ENCODE measurements around the gene DDX1.

DDX1 gene

DNA sequence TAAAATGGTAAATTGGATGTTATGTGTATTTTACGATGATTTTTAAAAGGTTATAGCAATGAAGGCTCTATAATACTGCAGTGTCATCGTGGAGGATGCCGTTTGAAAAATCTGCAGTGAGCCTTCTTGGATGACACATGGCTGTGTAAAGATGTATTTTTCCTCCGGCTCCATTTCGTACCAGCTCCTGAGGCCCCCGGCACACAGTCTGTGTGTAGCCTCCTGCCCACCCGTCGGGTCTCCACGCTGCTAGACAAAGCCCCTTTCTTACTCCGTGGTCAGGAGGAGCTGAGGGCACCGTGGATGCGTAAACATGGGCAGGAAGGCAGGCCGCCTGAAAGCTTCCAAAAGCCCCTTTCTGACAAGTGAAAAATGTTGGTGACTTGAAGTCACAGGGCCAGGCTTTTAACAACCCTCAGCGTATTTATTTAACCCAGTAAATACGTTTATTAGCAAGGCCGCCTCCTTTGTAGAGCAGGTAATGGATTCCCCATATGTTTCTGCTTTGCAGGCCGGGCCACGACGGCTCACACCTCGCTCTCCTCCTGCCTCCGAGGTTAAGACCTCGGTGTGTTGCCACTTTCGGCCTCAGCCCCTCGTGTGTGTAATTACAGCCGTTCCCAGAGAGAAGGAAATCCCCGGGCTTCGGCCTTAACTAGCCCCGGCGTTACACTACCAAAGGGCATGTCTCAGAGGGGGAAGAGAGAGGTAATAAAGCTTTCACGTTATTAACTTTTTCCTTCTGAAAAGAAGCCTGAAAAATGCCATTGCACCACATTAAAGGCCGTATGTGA is 72.8 kb downstream of the DDX1 start:
- no peak for ATAC-seq
- no peak for DNase-seq

DNA sequence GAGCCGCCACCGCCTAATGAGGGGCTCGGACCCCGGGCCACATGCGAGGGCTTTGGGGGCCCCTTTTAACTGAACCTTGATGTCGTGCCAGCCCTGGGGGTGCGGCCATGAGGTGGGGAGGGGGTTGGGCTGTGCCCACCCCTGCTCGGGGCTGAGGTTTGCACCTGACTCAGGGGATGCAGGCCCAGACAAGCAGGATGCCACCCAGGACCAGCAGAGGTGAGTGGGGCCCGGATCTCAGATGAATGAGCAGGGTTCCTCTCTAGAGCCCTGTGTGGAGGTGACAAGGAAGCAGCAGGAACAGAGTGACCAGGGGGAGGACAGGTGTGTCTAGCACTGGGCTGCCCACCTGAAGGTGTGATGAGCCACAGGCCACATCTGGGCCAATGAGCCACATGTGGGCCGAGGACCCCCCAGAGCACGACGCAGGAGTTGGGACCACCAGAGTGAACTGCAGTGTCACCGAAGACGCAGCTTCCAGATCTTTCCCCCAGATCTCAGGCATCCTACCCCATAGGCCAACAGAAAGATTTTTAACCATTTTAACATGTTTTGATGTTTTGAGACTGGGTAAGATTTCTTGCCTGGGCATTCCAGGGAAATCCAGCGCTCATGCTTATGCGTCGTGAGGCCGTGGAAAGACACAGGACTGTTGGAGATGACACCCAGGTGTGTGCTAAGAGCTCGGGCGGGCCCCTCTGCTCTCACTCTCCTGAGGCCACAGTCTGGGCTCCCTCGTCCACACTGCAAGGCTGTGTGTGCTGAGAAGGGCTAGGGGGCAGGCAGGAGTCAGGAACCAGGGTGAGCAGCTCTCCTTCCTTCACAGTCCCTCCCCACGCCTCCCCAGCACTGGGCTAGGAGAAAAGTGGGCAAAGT is 73.6 kb downstream of the DDX1 start:
- DNase-seq (no peak), ATAC-seq (no peak)

DNA sequence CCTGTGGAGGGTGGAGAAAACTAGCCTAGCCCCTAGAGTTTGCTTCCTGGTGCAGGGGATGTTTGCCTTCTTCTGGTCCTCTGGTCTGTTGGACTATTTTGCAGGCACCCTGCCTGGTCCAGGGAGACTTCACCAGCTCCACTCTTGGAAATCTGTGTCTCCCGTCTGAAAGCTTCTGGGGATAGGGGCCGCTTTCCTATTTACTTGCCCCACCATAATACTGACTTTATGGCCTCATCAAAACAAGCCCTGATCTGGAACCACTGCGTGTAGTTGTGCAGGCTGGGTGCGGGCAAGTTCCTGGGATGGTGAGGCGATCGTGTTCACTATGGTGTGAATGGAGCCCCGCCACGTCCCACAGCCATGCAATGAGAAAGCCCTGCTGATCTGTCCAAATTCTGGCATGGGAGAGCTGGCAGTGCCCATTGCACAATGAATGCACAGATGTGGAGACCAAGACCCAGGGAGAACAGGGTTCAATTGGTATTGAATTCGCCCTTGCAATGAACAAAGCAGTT is 74.3 kb downstream of the DDX1 start:
- ATAC-seq = no peak
- no peak for DNase-seq

DNA sequence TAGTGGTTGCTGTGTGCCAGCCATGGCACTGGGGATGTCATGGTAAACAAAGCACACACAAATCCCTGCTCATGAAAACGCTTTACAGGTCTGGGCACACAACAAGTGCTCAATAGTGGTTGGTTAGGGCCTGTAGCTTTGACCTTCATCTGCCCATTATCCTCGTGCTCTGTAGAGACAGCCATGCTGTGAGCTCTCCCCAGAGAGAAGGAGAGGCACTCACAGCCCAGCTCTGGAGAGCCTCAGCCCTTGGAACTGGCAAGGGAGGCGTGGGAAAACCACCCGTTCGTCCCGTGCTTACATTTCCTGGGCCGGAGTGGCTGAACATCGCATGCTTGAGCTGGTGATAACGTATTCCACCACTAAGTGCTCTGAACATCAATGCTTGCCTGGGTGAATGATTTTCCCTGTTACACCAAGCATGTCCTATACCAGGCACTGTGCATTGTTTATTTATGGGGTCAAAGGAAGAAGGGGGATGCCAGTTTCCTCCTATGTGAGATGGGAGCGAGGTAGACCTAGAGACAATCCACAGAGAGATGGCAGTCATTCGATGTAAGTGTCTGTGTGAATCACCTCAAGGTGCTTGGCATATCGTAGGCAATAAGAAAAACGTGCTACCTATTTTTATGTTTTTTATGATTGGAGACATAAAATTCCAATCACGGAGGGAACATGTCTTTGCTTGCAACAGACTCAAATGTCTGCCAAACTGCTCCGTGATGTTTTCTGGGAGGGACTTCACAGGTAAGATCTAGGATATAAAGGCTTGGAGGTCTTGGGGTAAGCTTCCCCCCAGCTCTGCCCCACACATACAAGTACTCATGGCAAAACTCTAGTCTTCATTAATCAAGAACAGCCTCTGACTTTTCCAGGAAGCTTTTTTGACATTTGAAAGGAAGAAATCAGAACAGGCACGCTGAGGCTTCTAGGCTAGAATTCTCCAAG is 75.5 kb downstream of the DDX1 start:
- DNase-seq = no peak
- no peak for ATAC-seq

DNA sequence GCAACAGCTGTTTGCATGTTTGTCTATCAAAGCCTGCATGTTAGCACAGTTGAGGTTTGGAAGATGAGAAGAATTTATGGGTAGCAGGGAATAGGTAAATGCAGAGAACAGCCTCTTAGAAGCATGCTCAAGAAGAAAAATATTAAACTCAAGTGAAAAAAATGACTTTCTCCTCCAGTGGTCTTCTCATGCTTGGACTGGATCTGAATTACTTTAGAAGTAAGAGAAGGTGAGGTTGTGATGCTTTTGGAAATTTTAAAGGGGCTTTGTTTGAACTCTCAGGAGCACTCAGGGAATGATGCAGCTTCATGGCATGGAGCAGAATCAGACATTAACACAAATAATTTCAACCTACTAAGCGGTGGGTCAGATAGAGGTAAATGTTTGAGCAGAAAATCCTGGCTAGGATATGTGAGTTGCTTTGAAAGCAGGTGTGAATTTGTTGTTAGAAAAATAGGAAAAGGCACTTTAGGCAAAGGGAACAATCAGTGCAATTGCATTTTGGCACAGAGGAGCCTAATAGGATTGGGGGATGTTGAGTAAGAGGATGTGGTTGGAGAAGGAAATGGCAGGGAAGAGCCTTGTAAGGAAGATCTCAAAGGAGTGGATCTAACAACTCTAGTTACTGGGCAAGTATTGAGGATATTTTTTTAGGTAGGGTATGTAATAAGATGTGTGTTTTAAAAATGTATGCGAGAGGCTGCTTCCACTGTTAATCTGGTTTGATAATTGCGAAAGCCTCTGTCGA is 76.3 kb downstream of the DDX1 start:
- DNase-seq = no peak
- ATAC-seq = no peak

DNA sequence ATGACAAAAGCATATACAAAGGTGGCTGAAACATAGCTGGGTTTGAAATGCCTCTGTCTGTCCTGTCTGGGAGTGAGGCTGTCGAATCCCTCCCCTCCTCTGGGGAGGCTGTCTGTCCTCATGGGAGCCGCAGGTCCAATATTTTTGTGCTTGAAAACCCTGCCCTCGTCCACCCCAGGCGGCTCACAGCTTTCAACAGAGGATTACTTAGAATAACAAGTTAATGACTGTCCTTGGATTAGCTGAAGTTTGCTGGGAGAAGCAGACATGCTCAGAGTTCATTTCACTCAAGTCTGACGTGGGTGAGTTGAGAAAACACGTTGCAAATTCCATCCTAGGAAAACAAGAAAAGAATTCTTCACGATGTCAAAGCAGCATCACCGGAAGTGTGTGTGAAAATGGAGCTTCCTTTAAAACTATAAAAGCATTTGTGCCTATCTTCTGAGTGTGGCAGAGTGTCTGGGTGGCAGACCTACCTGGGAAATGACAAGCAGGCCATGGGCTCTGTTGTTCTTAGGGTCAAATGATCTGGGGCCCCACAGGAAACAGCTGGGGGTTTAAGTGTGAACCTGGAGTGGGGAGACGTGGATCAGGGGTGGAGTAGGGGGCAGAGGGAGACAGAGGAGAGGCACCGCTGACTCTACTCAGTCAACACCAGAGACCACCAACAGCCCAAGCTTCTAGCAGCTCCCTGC is 77.1 kb downstream of the DDX1 start:
- ATAC-seq = no peak
- no peak for DNase-seq

DNA sequence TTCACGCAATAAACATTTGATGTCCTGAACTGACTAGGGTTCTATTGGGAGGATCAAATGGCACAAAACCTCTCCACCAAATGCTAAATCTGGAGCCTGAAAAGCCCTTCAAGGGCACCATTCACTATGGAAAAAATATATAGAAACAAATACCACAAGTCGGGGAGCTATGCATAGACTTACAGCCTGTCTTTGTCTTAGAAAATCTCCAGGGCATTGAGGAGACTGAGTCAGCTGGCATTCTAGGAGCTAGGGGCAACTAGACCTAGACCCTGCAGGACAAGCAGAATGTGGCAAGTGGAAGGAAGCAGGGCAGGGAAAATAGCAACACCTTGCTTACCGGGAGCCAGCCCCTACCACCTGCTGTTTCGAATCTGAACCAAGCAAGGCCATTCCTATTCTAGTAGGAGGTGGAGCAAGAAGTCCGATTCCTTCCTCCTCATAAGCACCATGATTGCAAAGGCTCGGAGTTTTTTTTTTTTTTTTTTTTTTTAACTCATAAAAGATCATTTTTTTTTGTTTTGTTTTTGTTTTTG is 77.8 kb downstream of the DDX1 start:
- DNase-seq (no peak), ATAC-seq (no peak)

DNA sequence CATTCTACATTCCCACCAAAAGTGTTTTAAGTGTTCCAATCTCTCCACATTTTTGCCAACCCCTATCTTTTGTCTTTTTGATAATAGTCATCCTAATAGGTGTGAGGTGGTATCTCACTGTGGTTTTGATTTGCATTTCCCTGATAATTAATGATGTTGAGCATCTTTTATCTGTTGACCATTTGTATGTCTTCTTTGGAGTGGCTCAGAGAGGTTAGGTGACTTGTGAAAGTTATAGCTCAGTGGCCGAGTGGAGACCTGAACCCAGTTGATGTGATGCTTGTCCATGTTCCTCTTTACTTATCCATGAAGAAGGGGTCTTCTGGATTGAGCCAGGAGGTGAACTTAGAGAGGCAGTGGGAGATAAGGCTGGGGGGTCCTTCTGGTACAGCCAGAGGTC is 78.8 kb downstream of the DDX1 start:
- DNase-seq (no peak), ATAC-seq (no peak)

DNA sequence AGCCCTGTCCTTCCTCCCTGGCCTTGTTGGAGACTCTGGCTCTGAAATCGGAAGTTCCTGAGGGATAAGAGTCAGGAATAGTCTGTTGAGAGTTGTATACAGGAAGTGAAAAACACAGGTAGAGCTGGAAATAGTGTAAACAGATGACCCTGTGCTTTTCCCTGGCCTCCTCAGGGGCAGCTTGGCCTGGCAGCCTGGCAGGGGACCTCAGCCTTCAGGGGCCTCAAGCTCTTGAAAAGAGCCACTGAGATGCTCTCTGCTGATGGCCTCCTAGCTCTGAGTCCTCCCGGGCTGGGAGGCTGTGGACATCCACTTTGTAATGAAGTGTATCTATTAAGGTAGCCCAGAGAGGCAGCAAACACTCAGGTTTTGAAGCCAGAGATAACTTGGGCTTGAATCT is 79.3 kb downstream of the DDX1 start:
- DNase-seq (no peak), ATAC-seq (no peak)

DNA sequence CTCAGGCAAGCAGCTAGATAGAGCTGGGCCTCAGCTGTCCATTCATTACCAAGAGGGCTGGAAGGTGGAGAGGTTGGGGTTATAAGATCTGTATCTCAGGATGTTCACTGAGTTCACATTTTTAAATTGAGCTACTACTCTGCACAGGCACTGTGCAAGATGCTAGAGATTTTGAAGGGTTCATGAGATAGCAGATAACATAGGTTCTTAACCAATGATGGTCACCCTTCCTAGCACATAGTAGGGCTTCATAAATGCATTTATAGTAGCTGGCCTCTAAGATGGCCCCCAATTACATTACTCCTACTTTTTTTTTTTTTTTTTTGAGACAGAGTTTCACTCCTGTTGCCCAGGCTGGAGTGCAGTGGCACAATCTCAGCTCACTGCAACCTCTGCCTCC is 79.7 kb downstream of the DDX1 start:
- no peak for DNase-seq
- ATAC-seq = no peak

DNA sequence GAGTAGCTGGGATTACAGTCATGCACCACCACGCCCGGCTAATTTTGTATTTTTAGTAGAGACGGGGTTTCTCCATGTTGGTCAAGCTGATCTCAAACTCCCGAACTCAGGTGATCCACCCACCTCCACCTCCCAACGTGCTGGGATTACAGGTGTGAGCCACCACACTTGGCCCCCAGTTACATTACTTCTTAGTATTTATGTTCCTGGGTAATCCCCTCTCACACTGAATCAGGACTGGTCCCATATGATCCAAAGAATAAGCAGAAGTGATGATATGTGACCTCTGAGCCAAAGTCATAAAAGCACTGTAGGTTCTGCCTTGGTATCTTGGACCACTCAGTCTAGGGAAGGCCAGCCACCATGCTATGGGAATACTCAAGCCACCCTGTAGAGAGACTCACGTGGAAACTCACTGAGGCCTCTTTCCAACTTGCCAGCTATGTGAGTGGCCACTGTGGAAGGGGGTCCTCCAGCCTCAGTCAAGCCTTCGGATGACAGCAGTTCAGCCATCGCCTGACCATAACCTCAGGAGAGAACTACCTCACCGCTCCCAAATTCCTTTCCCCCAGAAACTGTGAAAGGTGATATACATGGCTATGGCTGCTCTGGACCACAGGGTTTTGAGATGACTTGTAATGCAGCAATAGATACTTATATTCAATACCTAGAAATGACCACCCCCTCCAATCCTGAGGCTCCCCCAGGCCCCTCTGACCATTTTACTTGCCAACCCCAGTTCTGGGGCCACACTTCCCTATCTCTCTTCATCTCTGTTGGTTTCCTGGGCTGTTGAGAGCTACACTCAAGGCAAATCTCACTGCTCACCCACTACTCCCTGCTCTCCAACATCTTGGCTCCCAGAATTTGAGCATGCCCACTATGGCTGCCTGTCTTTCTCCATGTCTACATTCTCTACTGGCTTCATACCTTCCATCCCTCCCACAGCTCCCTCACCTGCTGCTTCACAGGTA is 80.5 kb downstream of the DDX1 start:
- DNase-seq (no peak), ATAC-seq (no peak)

DNA sequence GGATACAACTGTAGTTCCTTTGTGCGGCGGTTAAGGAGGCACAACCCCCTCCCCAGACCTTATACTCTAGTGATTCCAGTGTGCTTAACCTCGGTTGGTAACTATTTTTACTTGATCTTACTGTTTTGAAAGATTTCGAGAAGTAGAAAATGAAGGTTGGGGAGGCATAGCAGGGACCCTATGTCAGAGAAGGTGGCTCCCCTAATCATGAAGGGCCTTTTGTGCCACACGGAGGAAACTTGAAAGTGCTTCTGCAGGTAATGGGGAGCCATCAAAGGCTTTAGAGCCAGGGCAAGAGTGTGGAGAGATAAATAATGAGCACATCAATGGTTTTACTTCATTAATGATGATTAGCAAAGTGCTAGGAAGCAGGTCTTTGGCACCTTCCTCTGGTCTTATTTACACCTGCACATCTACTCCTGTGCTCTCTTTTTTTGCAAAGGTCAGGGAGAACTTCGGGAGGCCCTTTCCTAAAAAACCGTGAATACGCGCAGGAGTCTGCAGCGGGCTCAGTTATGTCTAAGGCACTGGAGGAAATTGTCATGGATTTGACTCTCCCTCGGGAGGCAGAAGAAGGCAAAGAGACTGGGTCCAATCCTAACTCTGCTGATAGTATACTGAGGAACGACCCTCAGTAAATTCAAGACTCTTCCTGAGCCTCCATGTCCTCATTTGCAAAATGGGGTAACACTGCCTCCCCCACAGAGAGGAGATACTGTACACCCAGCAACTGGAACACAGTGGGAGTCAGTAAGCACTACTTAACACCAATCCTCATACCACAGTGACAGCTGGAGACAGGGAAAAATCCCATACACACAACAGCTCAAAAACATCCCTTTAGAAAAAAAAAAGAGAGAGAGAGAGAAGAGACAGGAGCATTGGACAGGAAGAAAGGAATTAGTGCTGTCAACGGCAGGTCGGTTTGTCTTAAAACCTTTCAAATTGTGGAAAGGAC is 81.6 kb downstream of the DDX1 start:
- DNase-seq = no peak
- ATAC-seq = no peak

DNA sequence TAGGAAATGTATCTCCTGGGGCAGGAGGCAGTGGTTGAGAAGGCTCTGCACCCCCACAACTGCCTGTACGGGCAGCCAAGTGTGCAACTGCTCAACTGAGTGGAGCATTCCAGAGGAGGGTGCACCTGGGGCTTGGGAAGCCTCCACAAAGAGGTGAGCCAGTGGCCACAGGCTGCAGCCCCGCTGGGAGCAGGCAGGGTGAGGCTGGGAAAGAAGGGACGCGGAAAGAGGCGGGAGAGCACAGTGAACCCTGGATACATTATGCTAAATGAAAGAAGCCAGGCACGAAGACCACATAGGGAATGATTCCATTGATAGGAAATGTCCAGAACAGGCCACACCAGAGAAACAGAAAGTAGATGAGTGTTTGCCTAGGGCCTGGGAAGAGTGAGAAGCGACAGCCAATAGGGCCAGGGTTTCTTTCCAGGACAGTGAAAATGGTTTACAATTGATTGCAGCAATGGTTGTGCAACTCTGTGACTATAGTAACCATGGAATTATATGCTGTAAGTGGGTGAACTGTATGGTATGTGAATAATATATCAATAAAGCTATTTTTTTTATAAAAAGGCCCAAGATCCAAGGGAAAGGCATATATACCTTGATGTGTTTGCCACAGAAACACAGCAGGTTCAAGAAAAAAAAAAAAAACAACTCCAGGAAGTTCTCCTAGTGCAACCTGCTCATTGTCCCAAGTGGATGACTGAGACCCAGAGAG is 82.4 kb downstream of the DDX1 start:
- DNase-seq = no peak
- ATAC-seq = no peak

DNA sequence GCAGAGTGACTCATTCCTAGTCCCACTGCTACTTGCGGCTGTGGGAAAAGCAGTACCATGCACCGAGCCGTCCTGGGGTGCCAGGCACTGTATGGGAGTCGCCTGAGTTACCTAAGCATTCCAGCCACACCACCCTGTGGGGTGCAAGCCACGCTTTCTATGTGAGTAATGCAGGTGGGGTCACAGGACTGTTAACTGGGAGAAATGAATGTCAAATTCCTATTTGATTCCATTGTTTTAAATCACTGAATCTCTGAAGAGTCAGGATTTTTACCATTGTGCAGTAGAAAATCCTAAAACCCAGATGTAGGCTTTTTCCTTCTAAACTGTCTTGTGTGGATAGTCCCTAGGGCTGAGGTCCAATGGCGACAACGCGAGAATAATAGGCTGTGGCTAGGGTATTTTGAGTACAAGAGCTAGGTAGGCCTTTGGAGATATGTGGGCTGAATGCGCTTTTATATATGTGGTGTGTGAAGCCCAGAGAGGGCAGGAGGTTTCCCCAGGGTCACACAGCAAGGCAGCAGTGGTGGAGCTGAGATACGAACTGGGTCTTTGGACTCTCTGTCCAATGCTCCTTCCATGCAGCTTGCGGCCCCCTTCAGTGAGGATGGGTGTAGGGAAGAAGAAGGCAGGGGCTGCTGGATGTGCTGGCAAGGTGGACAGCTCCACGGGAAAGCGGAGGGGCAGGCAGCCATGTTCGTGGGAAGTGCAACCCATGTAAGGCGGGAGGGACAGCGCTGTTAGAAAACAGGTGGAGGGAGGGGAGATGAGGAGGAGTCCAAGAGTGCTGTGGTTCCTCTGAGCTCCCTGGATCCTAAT is 83.2 kb downstream of the DDX1 start:
- DNase-seq = no peak
- no peak for ATAC-seq

DNA sequence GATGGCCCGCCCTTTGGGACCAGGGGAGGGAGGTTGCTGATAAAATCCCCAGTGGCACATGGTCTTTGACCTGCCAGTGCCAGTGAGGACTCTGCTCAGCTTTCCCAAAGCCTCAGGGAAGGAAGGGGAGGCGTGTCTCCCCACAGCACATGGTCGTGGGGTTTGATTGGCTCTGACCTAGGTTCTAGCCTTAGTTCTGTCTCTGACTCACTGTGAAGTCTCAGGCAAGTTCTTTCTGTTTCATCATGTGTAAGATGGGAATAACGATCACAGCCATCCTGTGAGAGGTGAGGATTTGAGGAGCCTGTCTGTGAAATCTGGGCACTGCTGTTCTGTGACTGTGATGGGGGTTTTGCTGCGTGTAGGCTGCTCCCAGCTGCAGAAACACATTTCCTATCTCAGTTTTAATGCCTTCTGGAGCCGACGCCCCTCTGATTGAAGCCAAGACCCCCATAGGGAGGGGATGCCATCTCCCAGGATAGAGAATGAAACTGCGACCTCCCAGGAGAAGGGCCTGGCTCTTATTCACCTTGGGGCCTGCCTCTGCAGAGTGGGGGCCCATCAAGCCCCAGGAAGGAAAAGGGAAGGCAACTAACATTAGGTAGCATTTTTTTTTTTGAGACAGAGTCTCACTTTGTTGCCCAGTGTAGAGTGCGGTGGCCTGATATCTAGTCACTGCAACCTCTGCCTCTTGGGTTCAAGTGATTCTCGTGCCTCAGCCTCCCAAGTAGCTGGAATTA is 84.0 kb downstream of the DDX1 start:
- DNase-seq = no peak
- no peak for ATAC-seq
